GM18868 (cell line): ENCODE measurements around the gene MRFAP1.
"Not testable (repeated sequence)": the region's sequence is repeated elsewhere in the genome, so short reads cannot be mapped to it uniquely, and the experiment has no call there.

Experiments
- ATAC-seq: cut with Tn5 transposase; IDR thresholded peaks from one replicate; pipeline ENCODE4 v1.9.1; 2021; ENCODE audit warnings: mild to moderate bottlenecking, moderate library complexity; ENCODE audit not compliant: unreplicated experiment

Gene MRFAP1

DNA sequence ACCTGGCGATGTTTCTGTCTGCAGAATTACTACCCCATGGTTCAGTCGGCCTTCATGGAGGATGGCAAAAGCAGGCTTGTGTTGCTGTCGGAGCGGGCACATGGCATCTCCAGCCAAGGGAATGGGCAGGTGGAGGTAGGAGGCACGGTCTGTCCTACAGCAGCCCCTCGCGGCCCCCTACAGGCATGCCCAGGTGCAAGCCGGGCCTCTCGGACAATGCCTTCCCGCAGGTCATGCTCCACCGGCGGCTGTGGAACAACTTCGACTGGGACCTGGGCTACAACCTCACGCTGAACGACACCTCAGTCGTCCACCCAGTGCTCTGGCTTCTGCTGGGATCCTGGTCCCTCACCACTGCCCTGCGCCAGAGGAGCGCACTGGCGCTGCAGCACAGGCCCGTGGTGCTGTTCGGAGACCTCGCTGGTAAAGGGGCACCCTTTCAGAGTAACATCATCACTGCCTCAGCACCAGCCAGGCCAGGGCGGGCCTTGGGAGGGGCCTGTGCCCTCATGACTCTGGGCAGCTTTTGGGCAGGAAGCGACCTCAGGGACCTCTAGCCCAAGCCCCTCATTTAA lies 29.5 kb upstream of the MRFAP1 start:
- no peak for ATAC-seq

DNA sequence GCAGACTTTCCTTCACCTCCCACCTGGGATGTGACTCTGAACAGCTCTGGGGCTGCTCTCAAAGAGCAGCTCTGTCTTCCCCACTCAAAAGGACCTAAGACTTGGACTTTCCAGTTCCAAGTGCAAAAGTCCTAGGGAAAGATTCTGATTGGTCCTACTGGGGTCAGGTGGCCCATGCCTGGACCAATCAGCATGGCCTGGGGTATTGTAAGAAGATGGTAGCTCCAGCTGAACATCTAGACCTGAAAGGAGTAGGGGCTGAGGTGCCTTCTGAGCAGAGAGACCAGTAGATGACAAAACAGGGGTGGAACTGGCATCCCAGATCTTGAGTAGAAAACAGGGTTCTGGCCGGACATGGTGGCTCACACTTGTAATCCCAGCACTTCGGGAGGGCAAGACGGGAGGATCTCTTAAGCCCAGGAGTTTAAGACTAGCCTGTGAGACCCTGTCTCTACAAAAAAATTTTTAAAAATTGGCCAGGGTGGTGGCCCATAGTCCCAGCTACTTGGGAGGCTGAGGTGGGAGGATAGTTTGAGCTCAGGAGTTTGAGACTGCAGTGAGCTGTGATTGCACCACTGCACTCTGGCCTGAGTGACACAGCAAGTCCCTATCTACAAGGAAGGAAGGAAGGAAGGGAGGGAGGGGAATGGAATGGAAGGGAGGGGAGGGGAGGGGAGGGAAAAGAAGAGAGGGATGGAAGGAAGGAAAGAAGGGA lies 27.4 kb upstream of the MRFAP1 start:
- ATAC-seq: no peak

DNA sequence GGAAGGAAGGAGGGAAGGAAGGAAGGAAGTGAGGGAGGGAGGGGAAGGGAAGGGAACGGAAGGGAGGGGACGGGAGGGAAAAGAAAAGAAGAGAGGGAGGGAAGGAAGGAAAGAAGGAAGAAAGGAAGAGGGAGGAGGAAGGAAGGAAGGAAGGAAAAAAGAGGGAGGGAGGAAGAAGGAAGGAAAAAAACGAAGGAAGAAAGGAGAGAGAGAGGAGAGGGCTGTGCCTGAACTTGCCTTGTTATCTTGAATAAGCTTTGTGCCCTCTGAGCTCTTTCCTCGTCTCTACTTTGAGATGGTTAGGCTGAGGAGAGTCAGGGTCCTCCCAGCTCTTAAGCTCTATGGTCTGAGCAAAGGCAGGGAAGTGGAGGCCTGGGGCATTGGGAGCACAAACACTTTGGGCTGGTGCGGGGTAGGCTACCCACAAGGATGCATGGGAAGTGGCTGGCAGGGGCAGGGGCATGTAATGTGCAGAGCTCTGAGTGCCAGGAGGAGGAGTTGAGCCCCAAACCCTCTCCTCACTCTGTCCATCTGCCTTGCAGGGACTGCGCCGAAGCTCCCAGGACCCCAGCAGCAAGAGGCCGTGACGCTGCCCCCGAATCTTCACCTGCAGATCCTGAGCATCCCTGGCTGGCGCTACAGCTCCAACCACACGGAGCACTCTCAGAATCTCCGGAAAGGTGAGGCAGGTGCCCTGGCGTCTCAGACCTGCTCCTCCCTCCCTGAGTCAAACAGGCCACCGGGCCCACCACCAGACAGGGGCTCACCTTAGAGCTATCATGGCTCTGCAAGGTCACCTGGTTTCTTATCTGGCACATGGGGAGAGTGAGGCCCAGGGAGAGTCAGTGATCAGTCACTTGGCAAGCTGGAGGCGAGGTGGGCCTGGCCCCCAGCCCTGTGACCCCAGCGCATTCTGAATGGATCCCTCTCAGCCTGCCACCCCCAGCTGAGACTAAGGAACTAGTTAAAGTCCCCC lies 26.5 kb upstream of the MRFAP1 start:
- no peak for ATAC-seq

DNA sequence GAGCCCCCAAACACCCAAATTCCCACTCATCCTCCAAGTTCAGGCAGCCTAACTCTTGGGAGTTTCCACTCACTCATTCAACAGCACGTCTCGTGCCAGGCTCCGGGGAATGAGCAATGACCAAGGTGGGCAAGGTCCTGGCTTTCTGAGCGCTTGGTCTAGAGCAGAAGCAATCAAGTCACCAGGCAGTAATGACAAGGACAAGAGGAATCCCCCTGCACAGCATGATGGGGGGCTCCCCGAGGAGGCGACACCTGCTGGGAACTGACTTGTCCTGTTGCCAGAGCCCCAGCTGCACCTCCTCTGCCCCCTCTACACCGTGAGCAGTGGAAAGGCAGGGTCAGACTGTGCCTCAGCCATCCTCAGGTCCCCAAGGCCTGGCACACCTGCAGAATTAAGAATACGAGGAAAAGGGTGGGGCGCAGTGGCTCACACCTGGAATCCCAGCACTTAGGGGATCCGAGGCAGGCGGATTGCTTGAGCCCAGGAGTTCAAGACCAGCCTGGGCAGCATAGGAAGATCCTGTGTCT lies 25.7 kb upstream of the MRFAP1 start:
- ATAC-seq: no peak

DNA sequence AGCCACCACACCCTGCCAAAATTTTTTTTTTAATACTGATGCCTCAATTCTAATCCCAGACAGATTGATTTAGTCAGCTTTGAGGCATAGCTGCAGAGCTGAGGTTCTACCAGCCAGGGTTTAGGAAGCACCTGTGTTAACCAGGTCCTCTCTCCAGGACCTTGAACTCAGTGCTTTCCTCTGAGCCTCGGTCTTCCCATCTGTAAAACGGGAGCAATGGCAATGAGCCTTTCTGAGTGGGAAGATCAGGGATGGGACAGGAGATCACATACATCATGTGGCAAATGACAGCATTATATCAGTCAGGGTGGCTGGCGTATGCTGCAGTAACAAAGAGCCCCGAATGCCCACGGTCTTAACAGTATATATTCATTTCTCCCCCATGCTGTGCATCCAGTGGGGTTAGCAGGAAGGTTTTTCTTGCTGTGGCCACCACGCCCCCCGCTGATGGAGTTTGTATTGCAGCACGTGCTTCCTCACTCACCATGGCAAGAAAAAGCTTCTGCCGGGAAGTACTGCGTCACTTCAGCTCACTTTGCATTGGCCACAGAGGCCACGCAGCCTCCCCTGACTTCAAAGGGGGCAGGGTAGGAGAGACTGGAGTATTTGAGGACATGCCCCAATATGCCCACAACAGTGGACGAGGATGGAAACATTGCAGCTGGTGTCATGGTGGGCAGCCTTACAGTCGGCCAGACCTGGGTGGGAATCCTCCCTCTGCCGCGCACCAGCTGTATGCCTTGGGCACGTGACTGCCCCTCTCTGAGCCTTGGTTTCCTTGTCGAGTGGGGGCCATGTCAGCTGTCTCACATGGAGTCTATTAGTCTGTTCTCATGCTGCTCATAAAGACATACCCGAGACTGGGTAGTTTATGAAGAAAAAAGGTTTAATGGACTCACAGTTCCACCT lies 24.1 kb upstream of the MRFAP1 start:
- no peak for ATAC-seq

DNA sequence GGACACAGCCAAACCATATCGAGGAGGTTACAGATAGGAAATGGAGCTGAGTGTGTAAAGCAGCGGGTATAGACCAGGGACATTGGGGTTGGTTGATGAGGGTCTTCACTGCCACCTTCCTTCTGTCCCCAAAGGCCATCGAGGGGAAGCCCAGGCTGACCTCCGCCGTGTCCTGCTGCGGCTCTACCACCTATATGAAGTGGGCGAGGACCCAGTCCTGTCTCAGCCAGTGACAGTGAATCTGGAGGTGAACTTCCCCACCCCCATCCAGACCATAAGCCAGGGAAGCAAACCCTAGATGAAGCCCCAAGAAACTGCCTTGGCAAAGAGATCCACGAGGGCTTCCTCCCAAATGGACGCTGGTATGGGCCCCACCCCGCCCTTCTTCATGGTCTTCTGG lies 23.2 kb upstream of the MRFAP1 start:
- ATAC-seq: no peak

DNA sequence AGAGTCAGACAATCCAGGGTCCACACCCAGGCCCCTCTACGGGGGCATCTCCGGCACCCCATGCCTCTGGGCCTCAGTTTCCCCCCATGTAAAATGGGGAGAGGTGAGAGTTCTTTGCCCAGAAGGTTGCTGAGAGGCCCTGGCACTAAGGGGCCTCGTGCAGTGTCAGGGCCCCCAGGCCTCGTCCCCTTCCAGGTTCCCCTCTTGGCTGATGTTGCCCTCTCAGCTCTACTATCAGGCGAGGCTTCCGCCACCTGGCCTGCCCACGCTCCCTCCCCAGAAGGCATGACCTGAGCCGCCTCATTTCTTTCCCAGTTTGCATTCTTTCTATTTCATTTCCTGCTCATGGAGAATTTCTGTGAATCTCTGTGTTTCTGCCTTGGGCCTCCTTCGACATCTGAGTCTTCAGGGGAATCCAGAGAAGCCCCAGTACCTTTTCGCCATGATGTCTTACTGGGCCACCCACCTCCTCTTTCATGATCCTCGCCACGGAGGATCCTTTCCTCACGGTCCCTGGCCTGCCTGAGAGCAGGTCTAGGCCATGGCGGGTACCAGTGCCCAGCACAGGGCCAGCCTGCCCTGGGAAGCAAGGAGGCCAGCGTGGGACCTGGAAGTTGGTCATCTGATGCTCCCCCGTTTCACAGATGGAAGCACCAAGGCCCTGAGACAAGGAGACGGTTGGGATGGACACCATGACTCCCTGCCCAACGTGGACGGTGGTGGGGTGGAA lies 21.9 kb upstream of the MRFAP1 start:
- no peak for ATAC-seq

DNA sequence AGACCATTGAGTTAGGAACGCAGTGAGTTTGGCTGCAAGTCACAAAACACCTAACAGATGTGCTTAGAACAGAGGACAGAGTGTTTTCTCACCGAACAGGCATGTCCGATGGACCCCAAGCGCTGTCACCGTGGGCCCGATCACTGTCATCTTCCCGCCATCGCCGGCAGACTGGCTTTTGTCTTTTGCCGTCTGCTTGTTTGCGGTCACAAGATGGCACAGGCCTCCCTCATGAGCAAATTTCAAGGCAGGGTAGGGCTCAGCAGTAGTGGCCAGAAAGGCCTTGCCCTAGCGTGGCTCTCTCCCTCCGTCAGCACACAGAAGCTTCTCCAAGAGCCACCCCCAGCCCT lies 21.4 kb upstream of the MRFAP1 start:
- ATAC-seq: no peak

DNA sequence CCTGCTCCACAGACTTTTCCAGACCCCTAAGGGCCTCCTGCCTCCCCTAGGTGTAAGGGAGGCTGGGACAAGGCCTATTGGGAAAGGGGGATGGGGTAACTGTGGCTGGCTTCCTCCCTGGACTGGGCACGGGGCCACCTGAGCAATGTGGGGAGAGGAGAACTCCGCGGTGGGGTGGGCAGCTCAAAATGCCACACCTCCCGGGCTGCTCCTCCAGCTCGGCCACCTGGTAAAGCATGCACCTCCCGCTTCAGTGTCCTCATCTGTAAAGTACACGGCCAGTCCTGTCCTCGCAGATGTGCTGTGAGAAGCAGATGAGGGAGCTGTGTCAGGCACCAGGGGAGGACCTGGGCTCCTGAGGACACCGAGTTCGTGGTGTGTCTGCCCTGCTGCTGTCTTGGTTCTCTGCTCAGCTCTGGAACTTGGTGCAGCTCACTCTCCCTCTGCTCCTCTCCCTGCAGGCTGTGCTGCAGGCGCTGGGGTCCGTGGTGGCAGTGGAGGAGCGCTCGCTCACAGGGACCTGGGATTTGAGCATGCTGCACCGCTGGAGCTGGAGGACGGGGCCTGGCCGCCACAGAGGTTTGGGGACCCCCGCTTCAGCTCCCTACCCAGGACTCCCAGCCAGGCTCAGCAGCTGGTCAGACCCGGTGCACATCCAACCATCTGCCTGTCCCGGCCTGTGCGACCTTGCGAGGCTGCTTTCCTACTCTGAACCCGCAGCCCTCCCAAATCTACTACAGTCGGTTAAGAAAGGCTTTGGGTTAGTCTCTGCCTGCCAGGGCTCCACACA lies 20.8 kb upstream of the MRFAP1 start:
- ATAC-seq: no peak

DNA sequence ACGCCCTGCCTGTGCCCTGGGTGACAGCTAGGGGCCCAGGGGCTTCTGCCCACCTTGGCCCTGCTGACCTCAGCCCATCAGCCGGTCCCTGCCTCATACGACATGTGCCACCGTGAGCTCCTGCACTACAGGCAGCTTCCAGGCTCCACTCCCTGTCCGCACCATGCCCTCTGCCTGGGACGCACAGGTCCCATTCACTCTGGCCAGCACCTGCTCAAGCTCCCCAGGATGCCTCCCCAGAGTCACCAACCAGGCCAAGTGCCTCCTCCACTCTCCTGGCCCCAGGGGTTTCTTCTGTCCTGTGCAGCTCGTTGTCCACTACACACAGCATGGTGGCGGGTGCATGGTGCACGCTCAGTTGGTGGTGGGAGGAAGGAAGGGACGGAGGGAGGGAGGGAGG lies 20.2 kb upstream of the MRFAP1 start:
- no peak for ATAC-seq

DNA sequence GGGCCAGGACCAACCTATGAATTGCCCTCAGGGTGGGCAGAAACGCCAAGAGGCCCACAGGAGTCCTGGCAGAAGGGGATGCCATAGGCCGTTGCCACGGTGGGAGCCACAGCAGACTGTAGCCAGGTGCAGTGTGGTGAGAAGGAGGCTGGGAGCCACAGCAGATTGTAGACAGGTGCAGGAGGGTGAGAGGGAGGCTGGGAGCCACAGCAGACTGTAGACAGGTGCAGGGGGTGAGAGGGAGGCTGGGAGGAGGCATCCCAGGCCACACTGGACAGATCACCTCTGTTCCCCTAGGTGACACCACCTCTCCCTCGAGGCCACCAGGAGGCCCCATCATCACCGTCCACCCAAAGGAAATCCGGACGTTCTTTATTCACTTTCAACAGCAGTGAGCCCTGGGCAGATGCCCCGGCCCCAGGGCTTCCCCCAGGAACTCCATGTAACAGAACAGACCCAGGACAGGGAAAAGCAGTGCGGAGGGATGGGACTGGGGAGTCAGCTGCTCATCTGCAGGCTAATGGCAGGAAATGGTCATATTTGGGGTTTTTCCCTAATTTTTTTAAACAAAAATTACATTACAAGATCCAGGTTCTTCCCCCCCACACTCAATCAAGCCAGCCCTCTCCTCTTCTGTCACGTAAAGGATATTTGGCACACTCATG lies 19.5 kb upstream of the MRFAP1 start:
- no peak for ATAC-seq

DNA sequence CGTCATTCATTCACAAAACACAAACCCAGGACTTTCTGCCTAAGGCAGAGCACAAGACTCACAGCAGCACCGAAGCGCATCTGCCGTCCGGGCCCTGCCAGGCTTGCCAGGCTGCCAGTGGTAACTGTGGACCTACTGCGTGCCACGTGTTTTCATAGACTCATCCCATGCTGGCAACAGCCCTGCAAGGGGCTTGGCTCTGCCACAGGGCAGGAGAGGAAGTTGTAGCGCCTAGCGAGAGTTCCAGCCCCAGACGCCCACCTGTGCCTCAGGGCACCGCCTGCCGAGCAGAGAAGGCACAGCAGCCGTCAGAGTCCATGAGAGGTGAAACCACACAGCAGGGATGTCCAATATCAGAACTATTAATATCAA lies 18.9 kb upstream of the MRFAP1 start:
- ATAC-seq: no peak

DNA sequence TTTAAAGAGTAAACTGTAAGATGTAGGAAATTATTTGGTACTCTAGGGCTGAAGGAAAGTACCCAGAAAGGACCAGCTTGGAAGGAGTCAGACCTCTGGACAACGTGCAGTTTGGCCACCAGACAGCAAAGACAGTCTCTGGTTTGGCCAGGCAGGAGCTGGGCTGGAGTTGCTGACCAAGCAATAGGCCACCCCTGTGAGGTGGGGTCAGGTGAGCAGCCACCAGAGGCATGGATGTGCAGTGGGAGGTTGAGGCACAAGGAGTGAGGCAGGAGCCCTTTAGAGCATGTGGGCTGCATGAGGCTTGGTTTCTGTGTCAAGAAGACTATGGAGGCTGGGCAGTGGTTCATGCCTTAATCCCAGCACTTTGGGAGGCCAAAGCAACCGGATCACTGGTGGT lies 17.7 kb upstream of the MRFAP1 start:
- no peak for ATAC-seq

DNA sequence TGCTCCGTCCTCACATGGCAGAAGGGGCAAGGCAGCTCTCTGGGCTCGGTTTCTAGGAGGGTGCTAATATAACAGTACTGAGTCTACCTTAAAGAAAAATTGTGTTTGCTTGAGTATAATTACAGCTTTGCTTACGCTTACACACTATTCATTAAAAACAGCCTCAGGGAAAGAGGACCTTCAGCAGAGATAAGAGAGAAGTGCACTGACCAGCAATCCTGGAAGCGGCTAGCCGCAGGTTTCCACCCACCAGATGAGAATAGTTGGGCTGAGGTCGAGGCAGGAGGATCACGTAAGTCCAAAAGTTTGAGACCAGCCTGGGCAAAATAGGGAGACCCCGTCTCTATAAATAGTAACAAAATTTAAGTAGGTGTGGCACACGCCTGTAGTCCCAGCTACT lies 15.2 kb upstream of the MRFAP1 start:
- no peak for ATAC-seq

DNA sequence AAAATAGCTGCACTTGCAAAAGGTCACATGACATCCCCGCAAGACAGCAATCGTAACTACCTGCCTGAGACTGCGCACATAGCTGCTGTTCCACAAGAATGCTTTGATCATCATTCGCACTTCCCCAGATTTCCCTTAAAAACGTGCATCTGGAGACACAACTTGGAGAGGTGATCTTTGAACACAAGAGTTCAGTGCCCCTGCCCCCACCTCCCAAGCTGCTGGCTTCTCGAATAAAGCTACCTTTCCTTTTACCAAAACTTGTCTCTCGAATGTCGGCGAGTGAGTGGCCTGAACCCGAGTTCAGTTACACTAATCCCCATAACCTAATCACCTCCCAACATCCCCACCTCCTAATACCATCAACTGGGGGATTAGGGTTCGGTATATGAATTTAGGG lies 14.4 kb upstream of the MRFAP1 start:
- ATAC-seq: no peak

DNA sequence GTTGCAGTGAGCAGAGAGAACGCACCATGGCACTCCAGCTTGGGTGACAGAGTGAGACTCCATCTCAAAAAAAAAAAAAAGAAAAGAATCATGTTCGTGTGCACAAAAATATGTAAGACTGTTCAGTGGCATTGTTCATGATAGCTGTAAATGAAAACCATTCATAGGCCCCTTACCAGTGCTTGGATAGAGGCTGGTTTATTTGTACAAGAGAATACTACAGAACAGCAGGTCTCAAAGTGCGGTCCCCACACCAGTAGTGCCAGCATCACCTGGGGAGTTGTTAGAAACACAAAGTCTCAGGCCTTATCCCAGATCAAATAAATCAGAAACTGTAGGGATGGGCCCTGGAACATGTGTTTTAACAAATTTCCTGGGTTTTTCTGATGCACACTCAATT lies 12.7 kb upstream of the MRFAP1 start:
- no peak for ATAC-seq

DNA sequence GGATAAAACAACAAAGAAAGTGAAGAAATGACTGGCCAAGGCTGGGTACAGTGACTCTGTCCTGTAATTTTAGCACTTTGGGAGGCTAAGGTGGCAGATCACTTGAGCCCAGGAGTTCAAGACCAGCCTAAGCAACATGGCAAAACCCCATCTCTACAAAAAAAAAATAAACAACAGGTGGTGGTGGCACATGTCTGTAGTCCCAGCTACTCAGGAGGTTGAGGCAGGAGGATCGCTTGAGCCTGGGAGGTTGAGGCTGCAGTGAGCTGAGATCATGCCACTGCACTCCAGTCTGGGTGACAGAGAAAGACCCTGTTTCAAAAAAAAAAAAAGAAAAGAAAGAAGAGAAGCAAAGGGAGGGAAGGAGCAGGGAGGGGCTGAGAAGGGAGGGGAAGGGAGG lies 12.0 kb upstream of the MRFAP1 start:
- ATAC-seq: not testable (repeated sequence)

DNA sequence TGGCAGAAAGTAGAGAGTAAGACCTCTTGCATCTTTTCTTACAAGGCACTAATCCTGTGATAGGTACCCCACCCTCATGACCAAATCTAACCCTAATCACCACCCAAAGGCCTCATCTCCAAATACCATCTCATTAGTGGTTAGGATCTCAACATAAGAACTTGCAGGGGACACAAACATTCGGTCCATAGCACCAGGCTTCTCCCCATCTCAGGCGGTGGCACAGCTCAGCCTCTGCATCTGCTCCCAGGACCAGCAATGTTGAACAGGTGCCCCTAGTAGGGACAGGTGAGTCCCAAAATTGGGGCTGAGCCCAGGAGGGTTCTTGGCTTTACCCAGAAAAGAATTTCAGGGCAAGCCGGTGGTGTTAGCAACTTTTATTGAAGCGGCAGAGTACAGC lies 8.4 kb upstream of the MRFAP1 start:
- no peak for ATAC-seq
